OCI-LY3 (cell line): ENCODE data around the gene UBAC1.

Experiments used
- H2AFZ ChIP-seq: fragments of 200-600, 300-600 bp; shearing (Covaris generic); 2 replicates; pipeline ENCODE4 v1.6.0; 2014; ENCODE audit warnings: antibody characterized with exemption, low read depth, low read length
- H3K27ac ChIP-seq: fragments of 200-600, 300-600 bp; sonication (generic); 2 replicates; pipeline ENCODE4 v1.5.1; 2014; ENCODE audit warnings: mild to moderate bottlenecking, low read length, moderate library complexity, mixed read lengths
- H3K27me3 ChIP-seq: fragments of 200-600, 300-600 bp; sonication (generic); 2 replicates; pipeline ENCODE4 v1.6.1; 2014; ENCODE audit warnings: low read depth, low read length, mixed read lengths
- H3K36me3 ChIP-seq: fragments of 200-600, 300-600 bp; sonication (generic); replicated peaks from 2 replicates; pipeline ENCODE3; 2014; ENCODE audit warnings: low read depth, low read length, mixed read lengths
- H3K4me1 ChIP-seq: fragments of 300-600, 200-600 bp; sonication (generic); 2 replicates; pipeline ENCODE4 v1.6.1; 2014; ENCODE audit warnings: low read length, mixed read lengths
- H3K4me2 ChIP-seq: fragments of 200-600, 300-600 bp; sonication (generic); 2 replicates; pipeline ENCODE4 v1.6.1; 2014; ENCODE audit warnings: low read length, mixed read lengths
- H3K4me3 ChIP-seq: fragments of 300-600, 200-600 bp; sonication (generic); 2 replicates; pipeline ENCODE4 v1.5.1; 2014; ENCODE audit warnings: antibody characterized with exemption, mild to moderate bottlenecking, low read length, moderate library complexity
- H3K79me2 ChIP-seq: fragments of 300-600, 200-600 bp; shearing (Covaris generic); 2 replicates; pipeline ENCODE4 v1.6.1; 2014; ENCODE audit warnings: mild to moderate bottlenecking, low read length, mixed read lengths
- H3K9ac ChIP-seq: fragments of 300-600, 200-600 bp; shearing (Covaris generic); 2 replicates; pipeline ENCODE4 v1.6.0; 2014; ENCODE audit warnings: mild to moderate bottlenecking, low read length, moderate library complexity
- H3K9me3 ChIP-seq: fragments of 200-600, 300-600 bp; shearing (Covaris generic); 2 replicates; pipeline ENCODE4 v1.6.1; 2014; ENCODE audit warnings: low read length, mixed read lengths; ENCODE audit not compliant: insufficient read depth
- H4K20me1 ChIP-seq: fragments of 200-600, 300-600 bp; sonication (generic); 2 replicates; pipeline ENCODE4 v1.6.1; 2016; ENCODE audit warnings: low read length, mixed read lengths; ENCODE audit not compliant: insufficient read depth
- EZH2phosphoT487 ChIP-seq: fragments of 200-600 bp; shearing (Covaris generic); IDR thresholded peaks from 2 replicates; pipeline ENCODE4 v1.6.1; 2018; ENCODE audit warnings: antibody characterized with exemption, mixed run types, low read depth
- TF ChIP-seq, protein P1 (sequence below): fragments of 200-600, 300-600 bp; sonication (generic); IDR thresholded peaks from 2 replicates; pipeline ENCODE4 v1.5.1; 2014; ENCODE audit warnings: antibody characterized with exemption, low read length, low read depth

The UBAC1 gene, protein sequence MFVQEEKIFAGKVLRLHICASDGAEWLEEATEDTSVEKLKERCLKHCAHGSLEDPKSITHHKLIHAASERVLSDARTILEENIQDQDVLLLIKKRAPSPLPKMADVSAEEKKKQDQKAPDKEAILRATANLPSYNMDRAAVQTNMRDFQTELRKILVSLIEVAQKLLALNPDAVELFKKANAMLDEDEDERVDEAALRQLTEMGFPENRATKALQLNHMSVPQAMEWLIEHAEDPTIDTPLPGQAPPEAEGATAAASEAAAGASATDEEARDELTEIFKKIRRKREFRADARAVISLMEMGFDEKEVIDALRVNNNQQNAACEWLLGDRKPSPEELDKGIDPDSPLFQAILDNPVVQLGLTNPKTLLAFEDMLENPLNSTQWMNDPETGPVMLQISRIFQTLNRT

DNA sequence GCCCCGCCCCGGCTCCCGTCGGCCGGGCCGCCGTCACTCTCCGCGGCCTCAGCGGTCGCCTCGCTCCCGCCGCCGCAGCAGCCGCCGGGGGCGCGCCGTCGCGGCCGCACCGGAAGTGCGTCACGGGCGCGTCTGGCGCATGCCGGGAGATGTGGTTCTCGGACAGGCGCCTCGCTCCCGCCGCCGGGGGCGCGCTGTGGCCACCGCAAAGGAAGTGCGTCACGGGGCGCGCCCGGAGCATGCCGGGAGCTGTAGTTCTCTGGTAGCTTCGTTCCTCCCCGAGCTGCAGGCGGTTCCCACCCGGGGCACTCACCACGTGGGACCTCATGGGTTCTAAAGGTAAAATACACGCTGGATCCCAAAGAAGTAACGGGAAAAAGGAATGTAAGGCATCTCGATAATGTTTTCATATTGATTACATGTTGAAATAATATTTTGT, at the start of gene UBAC1:
Gene UBAC1 (minus strand): TSS at position 97 of the 439 bp plus-strand sequence. CDS start 211 bp downstream, outside the sequence.
- H4K20me1 ChIP-seq, result no peaks in the 10 kb centered on the region
- H3K79me2 ChIP-seq, result peaks cover 47% of the 10 kb centered on the region
- no peaks in the 10 kb centered on the region for H3K27me3 ChIP-seq
- H3K9ac ChIP-seq, result peak within 1 kb of the TSS; percentile 86
- H3K27ac ChIP-seq, result peak within 1 kb of the TSS; percentile 46
- H3K4me2 ChIP-seq, result peak within 1 kb of the TSS; percentile 87
- peaks cover 18% of the 10 kb centered on the region for H3K4me1 ChIP-seq
- no peak for TF ChIP-seq EZH2phosphoT487
- peak within 1 kb of the TSS; percentile 93 for H3K4me3 ChIP-seq
- peak within 1 kb of the TSS; percentile 84 for H2AFZ ChIP-seq
- no peaks in the 10 kb centered on the region for H3K36me3 ChIP-seq
- H3K9me3 ChIP-seq, result no peaks in the 10 kb centered on the region

DNA sequence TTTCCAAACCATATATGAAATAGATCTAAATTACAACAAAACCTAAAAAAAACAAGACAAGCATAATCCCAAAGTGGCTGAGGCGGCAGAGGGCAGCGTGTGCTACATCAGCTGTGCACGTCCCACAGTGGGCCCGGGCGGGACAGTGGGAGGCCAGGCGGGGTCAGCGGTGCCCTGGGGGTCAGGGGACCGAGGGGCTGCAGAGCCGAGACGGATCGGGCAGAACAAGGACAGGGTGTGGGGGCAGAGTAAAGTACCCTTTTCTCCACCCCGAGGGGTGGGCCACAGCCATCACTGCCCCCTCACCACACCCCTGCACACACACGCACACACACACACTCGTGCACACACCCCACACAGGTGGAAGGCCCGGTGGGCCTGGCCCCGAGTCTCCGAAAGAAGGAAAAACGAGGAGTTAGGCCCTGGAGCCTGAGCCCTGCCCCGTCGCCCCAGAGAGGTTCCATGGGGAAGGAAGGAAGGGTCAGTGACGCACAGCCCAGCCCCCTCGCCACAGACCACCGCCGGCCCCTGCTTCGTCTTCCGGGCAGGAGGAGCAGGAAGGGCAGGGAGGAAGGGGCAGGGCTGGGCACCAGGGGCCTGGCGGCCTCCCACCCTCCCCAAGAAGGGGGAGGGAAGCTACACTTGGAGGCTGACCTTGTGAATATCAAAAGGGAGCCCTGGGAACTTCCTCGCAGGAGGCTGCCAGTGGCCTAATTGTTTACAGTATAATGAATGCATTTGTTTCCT, 49.6 kb upstream of the UBAC1 start:
- H3K4me1 ChIP-seq, result no peaks in the 10 kb centered on the region
- H4K20me1 ChIP-seq, result no peaks in the 10 kb centered on the region
- H3K9me3 ChIP-seq, result no peaks in the 10 kb centered on the region
- H3K4me3 ChIP-seq, result no peak overlapping the region
- no peak overlapping the region for H2AFZ ChIP-seq
- H3K36me3 ChIP-seq, result no peaks in the 10 kb centered on the region
- no peak for TF ChIP-seq EZH2phosphoT487
- TF ChIP-seq, protein P1, sequence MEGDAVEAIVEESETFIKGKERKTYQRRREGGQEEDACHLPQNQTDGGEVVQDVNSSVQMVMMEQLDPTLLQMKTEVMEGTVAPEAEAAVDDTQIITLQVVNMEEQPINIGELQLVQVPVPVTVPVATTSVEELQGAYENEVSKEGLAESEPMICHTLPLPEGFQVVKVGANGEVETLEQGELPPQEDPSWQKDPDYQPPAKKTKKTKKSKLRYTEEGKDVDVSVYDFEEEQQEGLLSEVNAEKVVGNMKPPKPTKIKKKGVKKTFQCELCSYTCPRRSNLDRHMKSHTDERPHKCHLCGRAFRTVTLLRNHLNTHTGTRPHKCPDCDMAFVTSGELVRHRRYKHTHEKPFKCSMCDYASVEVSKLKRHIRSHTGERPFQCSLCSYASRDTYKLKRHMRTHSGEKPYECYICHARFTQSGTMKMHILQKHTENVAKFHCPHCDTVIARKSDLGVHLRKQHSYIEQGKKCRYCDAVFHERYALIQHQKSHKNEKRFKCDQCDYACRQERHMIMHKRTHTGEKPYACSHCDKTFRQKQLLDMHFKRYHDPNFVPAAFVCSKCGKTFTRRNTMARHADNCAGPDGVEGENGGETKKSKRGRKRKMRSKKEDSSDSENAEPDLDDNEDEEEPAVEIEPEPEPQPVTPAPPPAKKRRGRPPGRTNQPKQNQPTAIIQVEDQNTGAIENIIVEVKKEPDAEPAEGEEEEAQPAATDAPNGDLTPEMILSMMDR, result no peak
- no peak overlapping the region for H3K9ac ChIP-seq
- no peak overlapping the region for H3K4me2 ChIP-seq
- no peaks in the 10 kb centered on the region for H3K79me2 ChIP-seq
- H3K27me3 ChIP-seq, result no peaks in the 10 kb centered on the region
- H3K27ac ChIP-seq, result no peak overlapping the region

DNA sequence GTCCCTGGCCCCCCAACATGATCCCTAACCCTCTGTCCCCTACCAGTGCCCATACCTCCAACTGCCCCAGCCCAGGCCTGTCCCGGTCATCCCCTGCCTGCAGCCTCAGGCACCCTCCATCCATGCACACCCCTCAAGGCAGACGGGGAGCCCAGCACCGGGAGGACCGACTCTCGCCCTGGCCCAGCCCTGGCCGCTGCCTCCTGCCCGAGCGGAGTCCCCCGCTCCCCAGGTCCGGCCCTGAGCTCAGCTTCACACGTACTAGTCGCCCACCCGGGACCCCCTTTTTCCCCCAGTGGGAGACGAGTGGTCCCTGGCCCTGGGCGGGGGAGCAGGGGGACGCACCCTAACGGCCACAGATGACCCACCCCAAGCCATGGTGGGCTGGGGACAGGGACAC, 49.0 kb upstream of the UBAC1 start:
- Histone ChIP-seq H3K9ac (no peak overlapping the region), H4K20me1 (no peaks in the 10 kb centered on the region), H3K9me3 (no peaks in the 10 kb centered on the region), H3K27me3 (no peaks in the 10 kb centered on the region), H3K4me1 (no peaks in the 10 kb centered on the region), H3K4me2 (no peak overlapping the region), H3K79me2 (no peaks in the 10 kb centered on the region), H3K4me3 (no peak overlapping the region), H3K27ac (no peak overlapping the region), H3K36me3 (no peaks in the 10 kb centered on the region), H2AFZ (no peak overlapping the region)
- TF ChIP-seq, protein P1, result no peak

DNA sequence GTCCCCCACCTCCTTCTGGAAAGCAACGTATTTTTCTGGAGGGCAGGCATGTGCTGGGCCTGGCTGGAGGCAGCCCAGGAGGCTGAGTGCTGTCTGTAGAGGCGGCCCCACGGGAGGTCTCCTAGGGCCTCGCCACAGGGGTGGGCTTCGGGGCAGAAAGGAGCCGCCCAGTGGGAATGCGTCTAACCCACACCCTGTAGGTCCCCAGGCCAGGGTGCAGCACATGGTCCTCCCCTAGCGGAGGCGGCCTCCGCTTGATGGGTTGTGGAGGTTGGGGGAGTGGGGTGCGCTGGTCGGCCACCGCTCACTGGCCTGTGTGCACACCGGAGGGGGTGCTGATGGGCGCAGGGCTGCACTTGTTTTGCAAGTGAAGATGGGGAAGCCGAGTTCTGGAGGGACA, 48.3 kb upstream of the UBAC1 start:
- no peak for TF ChIP-seq EZH2phosphoT487
- TF ChIP-seq, protein P1, result no peak
- Histone ChIP-seq H3K27ac (no peak overlapping the region), H3K4me1 (no peaks in the 10 kb centered on the region), H3K79me2 (no peaks in the 10 kb centered on the region), H3K9me3 (no peaks in the 10 kb centered on the region), H3K9ac (no peak overlapping the region), H3K4me3 (no peak overlapping the region), H3K27me3 (no peaks in the 10 kb centered on the region), H3K36me3 (no peaks in the 10 kb centered on the region), H2AFZ (no peak overlapping the region), H3K4me2 (no peak overlapping the region), H4K20me1 (no peaks in the 10 kb centered on the region)
